Stimulated activated CD8-positive, alpha-beta memory T cell treated with anti-CD3 and anti-CD28 coated beads, Interleukin-7, amount 100 ng/mL, for 4 hours (primary cell): ENCODE data around the gene PPRC1.

ENCODE experiments used
- DNase-seq, 2 donors: peaks; one replicate each; pipeline ENCODE4 v3.0.0-alpha.2; 2020; ENCODE audit warnings: low read depth in 2 of 2

PPRC1 gene

GRCh38 chr10:102132563-102133372 is at the start of gene PPRC1:
TSS of gene PPRC1 (plus strand) at chr10:102133040. CDS start at chr10:102133069, 29 bp downstream.
- peak; percentile 96 to 97 for DNase-seq

- DNase-seq = no peak
These were observed 49.3 kb upstream of the PPRC1 start for GRCh38 chr10:102083541-102083940.

GRCh38 chr10:102085336-102085735 is 47.5 kb upstream of the PPRC1 start:
- DNase-seq = no peak

- DNase-seq = no peak
These were observed 46.6 kb upstream of the PPRC1 start for GRCh38 chr10:102086196-102086595.

GRCh38 chr10:102090772-102091171 is 42.1 kb upstream of the PPRC1 start:
- DNase-seq = no peak

GRCh38 chr10:102096449-102096848 is 36.4 kb upstream of the PPRC1 start:
- DNase-seq = no peak

GRCh38 chr10:102101152-102101551 is 31.7 kb upstream of the PPRC1 start:
- no peak for DNase-seq

- DNase-seq = no peak
These were observed 30.4 kb upstream of the PPRC1 start for GRCh38 chr10:102102421-102102820.

- no peak for DNase-seq
These were observed 25.8 kb upstream of the PPRC1 start for GRCh38 chr10:102106998-102107397.

GRCh38 chr10:102109166-102110116 is 23.4 kb upstream of the PPRC1 start:
- DNase-seq = no peak

GRCh38 chr10:102111276-102111675 is 21.6 kb upstream of the PPRC1 start:
- DNase-seq = no peak

GRCh38 chr10:102112210-102112817 is 20.5 kb upstream of the PPRC1 start:
- no peak for DNase-seq

GRCh38 chr10:102113261-102113955 is 19.4 kb upstream of the PPRC1 start:
- no peak for DNase-seq

GRCh38 chr10:102113956-102114857 is 18.6 kb upstream of the PPRC1 start:
- no peak for DNase-seq

- DNase-seq = peak; percentile 68 to 79
These were observed 17.8 kb upstream of the PPRC1 start for GRCh38 chr10:102114861-102115618.

- no peak for DNase-seq
These were observed 17.1 kb upstream of the PPRC1 start for GRCh38 chr10:102115775-102116174.

- no peak for DNase-seq
These were observed 16.2 kb upstream of the PPRC1 start for GRCh38 chr10:102116656-102117055.

GRCh38 chr10:102117391-102118159 is 15.3 kb upstream of the PPRC1 start:
- DNase-seq = peak; percentile 41 to 47

GRCh38 chr10:102118867-102119266 is 14.0 kb upstream of the PPRC1 start:
- no peak for DNase-seq
